GM12801 (cell line): Measurements from ENCODE around the gene TMEM72.

Source experiments
- TF ChIP-seq, protein P1 (sequence below): IDR thresholded peaks from one replicate; pipeline ENCODE4 v1.5.1; 2011; ENCODE audit warnings: control low read depth; ENCODE audit not compliant: insufficient read length; ENCODE audit errors: extremely low read depth

Gene TMEM72

DNA sequence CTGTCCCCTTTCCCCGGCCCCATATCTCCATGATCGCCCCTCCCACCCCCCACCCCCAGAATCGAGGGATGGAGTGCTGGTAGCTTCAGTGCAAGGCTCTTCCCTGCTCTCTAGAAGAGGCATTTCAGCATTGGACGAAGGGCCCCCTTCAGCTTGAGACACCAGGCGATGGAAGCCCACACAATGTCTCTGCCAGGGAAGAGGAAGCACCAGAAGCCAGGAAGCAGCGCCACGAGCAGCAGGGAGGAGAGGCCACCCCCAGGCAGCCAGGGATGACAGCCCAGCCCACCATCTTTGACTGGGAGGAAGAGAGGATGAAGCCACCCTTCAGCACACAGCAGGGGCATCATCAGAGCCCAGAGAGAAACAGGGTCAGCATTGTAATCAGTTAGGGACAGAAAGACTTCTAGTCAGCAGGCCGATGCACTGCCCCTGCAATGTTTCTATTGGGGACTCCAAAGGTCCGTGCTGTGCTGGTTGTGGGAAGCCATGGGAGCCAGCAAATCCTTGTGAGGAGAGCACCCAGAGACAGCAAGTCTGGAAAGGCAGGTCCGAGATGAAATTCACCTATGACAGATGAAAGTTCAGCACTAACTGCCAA lies 15.7 kb downstream of the TMEM72 start:
- TF ChIP-seq, protein P1, sequence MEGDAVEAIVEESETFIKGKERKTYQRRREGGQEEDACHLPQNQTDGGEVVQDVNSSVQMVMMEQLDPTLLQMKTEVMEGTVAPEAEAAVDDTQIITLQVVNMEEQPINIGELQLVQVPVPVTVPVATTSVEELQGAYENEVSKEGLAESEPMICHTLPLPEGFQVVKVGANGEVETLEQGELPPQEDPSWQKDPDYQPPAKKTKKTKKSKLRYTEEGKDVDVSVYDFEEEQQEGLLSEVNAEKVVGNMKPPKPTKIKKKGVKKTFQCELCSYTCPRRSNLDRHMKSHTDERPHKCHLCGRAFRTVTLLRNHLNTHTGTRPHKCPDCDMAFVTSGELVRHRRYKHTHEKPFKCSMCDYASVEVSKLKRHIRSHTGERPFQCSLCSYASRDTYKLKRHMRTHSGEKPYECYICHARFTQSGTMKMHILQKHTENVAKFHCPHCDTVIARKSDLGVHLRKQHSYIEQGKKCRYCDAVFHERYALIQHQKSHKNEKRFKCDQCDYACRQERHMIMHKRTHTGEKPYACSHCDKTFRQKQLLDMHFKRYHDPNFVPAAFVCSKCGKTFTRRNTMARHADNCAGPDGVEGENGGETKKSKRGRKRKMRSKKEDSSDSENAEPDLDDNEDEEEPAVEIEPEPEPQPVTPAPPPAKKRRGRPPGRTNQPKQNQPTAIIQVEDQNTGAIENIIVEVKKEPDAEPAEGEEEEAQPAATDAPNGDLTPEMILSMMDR, result no peak

DNA sequence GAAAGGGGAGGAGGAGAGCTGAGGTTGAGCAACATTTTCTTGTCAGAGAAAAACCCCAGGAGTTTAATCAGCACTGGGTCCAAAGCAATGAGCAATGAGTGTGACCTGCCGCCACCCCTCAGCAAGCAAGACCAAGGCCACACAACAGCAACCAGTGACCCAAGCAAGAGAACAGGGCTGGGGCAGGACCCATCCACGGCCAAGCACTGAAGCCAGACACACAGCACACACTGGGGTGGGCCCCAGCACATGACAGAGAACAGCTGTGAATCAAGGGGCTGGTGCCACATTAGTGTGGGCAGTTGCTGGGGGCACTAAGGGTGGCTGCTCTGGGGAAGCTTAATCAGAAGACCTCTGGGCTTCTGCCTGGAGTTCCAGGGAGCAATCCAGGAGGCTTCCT lies 16.2 kb downstream of the TMEM72 start:
- TF ChIP-seq, protein P1, result no peak

DNA sequence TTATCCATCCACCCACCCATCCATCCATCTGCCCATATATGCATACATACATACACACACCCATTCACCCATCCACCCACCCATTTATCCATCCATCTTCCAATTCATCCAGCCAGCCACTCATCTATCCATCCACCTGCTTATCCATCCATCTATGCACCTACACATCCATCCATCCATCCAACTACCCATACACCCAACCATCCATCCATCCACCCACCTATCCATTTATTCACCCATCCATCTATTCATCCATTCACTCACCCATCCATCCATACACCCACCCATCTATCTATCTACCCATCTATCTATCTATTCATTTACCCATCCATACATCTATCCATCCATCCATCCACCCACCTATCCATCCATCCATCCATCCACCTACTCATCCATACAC lies 17.3 kb downstream of the TMEM72 start:
- TF ChIP-seq, protein P1, result no peak

DNA sequence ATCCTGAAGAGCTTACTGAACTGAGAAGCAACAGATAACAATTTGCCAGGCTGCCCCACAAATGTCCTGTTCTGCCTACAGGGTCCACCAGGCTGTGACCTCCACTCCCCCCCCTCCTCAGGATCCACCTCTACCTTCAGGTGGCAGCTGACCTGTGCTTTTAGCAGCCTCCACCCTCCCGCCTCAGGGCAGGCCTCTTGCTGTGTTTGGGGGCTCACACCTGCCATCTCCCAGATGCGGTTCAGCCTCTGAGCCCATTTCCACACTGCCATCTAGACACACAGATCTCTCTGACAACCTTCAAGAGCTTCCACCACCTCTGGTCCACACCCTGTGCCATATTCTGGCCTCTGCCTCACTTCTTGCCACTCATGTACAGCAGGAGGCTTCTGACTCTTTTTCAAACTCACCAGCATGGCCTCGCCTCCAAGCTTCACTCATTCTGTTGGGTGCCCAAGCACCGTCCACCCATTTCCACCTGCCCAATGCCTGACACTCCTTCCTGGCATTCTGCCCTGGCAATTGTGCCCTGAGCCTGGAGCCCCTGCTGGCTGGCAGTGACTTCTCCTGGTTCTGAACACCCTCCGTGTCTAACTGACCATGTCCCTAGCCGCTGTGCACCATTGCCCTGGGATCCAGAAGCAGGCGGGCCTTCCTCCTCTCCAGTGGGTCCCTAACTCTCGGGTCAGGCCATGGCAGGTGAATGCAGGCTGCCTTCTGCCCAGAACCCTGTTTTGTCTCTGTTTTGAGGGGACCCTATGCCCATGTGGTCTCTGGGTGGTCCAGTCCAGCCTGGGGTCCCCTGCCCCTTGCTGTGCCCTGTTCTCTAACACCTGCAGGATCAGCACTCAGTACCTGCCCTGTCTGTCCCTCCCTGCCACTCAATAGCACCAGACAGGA lies 18.5 kb downstream of the TMEM72 start:
- TF ChIP-seq, protein P1, result no peak

DNA sequence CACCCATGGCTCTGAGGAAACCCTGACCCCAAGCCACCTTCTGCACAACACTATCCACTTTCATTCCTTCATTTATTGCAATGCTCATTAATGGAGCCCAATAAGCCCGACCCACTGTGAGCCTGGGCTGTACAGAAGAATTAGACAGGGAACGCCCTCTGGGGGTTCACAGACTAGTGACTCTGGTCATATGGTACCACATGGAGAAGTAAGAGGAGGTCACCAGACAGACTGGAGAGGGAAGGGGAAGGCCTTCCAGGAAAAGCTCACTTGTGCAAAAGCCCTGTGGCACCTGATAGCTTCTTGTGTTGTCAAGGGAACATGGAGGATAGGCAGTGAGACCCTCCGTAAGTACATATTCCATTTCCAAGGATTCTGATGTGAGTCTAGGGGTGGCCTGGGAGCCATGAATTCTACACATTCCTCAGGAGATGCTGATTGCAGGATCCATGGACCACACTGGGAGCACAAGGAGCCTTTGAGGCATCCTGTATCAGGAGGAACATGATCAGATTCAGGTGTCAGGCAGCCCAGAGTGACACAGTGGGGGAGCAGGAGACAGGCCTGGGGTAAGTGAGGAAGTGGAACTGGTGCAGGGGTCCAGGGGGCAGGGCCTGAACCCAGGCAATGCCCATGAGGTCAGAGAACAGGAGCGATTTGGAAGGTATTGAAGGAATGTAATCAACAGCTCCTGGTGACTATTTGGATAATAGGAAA lies 19.9 kb downstream of the TMEM72 start:
- TF ChIP-seq, protein P1, result no peak

DNA sequence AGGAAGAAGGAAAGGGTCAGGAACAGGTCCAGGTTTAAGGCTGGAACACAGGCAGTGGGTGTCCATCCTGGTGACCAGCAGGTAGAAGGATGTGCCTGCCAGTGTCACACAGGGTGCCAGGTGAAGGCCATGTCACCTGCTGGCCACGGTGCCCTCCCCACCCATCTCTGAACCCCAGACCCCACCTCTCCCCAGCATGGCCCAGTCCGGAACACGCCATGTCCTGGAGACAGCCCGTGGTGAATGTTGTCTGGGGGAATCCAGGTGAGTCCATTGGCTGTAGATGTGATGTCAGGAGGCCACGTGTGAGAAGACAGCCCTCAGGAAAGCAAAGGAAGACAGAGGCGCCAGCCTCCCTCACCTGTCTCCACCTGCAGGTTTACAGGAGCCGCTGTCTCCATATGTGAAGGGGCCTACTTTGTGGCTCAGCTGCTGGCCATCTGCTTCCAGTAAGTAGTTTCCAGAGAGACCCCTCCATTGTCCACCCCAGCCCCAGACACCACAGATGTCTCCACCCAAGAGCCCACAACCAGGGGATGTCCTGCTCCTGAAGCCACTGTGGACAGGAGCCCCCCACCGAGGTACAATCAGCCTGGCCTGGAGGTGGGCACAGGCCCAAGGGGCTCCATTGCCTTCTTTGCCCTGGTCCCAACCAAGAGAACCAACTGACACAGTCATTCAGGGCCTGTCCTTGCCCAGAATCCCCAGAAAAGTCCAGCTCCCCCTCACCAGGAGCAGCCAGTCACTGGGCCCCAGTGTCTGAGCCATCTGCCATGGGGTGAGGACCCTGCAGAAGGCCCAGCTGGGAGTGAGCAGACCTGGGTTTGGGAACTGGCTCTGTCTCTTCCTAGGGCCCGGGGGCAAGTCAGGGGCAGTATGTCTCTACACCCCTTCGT lies 20.7 kb downstream of the TMEM72 start:
- TF ChIP-seq, protein P1, result no peak
